Hepatocyte (in vitro differentiated cells): ENCODE data around the gene ABHD17A. TPM values are rescaled to one million over a fixed set of nuclear protein-coding genes. Genes with fewer than 3 reads are reported as not detected.

Experiments used
- DNase-seq: peaks from one replicate; pipeline ENCODE4 v3.0.0-alpha.2; 2016; ENCODE audit warnings: low spot score
- H2AFZ ChIP-seq: fragments of 200-600 bp; sonication (generic); 2 replicates; pipeline ENCODE4 v1.6.0; 2016; ENCODE audit warnings: antibody characterized with exemption, mild to moderate bottlenecking
- H3K27ac ChIP-seq: fragments of 200-600 bp; sonication (generic); 2 replicates; pipeline ENCODE4 v1.5.1; 2016; ENCODE audit warnings: mild to moderate bottlenecking
- H3K27me3 ChIP-seq: fragments of 200-600 bp; sonication (generic); 2 replicates; pipeline ENCODE4 v1.6.1; 2016
- H3K36me3 ChIP-seq: fragments of 200-600 bp; sonication (generic); replicated peaks from 2 replicates; pipeline ENCODE4 v1.5.1; 2016; ENCODE audit warnings: low read depth; ENCODE audit not compliant: insufficient read depth
- H3K4me1 ChIP-seq: fragments of 200-600 bp; sonication (generic); 2 replicates; pipeline ENCODE4 v1.5.1; 2016; ENCODE audit warnings: mild to moderate bottlenecking, moderate library complexity; ENCODE audit not compliant: insufficient read depth
- H3K4me2 ChIP-seq: fragments of 200-600 bp; sonication (generic); 2 replicates; pipeline ENCODE4 v1.6.0; 2016
- H3K4me3 ChIP-seq: fragments of 200-600 bp; sonication (generic); 2 replicates; pipeline ENCODE4 v1.5.1; 2016; ENCODE audit warnings: mild to moderate bottlenecking
- H3K79me2 ChIP-seq: fragments of 200-600 bp; sonication (generic); 2 replicates; pipeline ENCODE4 v1.6.0; 2017; ENCODE audit warnings: mild to moderate bottlenecking
- H3K9me2 ChIP-seq: fragments of 200-600 bp; sonication (generic); replicated peaks from 2 replicates; pipeline ENCODE4 v1.6.0; 2017; ENCODE audit warnings: mild to moderate bottlenecking; ENCODE audit not compliant: insufficient read depth
- H3K9me3 ChIP-seq: fragments of 200-600 bp; sonication (generic); 2 replicates; pipeline ENCODE4 v1.5.1; 2016; ENCODE audit warnings: low read depth, mild to moderate bottlenecking
- H4K20me1 ChIP-seq: fragments of 200-600 bp; sonication (generic); 2 replicates; pipeline ENCODE4 v1.6.0; 2016; ENCODE audit warnings: mild to moderate bottlenecking; ENCODE audit not compliant: insufficient read depth, poor library complexity, severe bottlenecking
- EZH2 ChIP-seq: fragments of 200-600 bp; sonication (generic); IDR thresholded peaks from 2 replicates; pipeline ENCODE4 v1.6.1; 2016; ENCODE audit warnings: antibody characterized with exemption, mild to moderate bottlenecking, borderline replicate concordance
- EZH2phosphoT487 ChIP-seq: fragments of 200-600 bp; sonication (generic); IDR thresholded peaks from one replicate; pipeline ENCODE4 v1.6.1; 2018; ENCODE audit warnings: antibody characterized with exemption, mild to moderate bottlenecking, low read depth, moderate library complexity; ENCODE audit not compliant: unreplicated experiment, severe bottlenecking
- WGBS: methylation state at CpG from one replicate; pipeline ENCODE4 v1.1.6; 2016; ENCODE audit warnings: low lambda C conversion rate; ENCODE audit errors: missing lambda C conversion rate; 5-methylcytosine and 5-hydroxymethylcytosine counted together
- polyA plus RNA-seq: library from polyadenylated mRNA; unstranded; fragments of >200 nt; fragmentation: Nextera tagmentation; extraction: Ambion mirVana; gene quantifications from 2 replicates; pipeline ENCODE4 v1.2.1, GENCODE V29; 2016
- total RNA-seq: library from RNA; depleted of rRNA; stranded (reverse); fragments of >200 nt; gene quantifications from 2 replicates; pipeline ENCODE4 v1.2.3, GENCODE V29; 2014
- TF ChIP-seq, protein P1 (sequence below): fragments of 200-600 bp; sonication (generic); IDR thresholded peaks from 2 replicates; pipeline ENCODE4 v1.5.1; 2016; ENCODE audit warnings: antibody characterized with exemption, mild to moderate bottlenecking; ENCODE audit not compliant: poor library complexity

ABHD17A gene
- total and polyA plus RNA-seq, 2 experiments from 2014 or later = 62.5 to 102 TPM

GRCh38 chr19:1830568-1830967, 54.7 kb downstream of the ABHD17A start:
- no peaks in the 10 kb centered on the region for H3K9me3 ChIP-seq
- H4K20me1 ChIP-seq = peaks cover 25% of the 10 kb centered on the region
- H3K36me3 ChIP-seq = no peaks in the 10 kb centered on the region
- peaks cover 5% of the 10 kb centered on the region for H3K4me1 ChIP-seq
- H3K27ac ChIP-seq = no peak overlapping the region
- no peak overlapping the region for H3K4me2 ChIP-seq
- H2AFZ ChIP-seq = no peak overlapping the region
- 92% methylated on average over 15 of the region's 15 CpGs for WGBS
- H3K4me3 ChIP-seq = no peak overlapping the region
- H3K27me3 ChIP-seq = no peaks in the 10 kb centered on the region
- DNase-seq = no peak
- TF ChIP-seq, protein P1, sequence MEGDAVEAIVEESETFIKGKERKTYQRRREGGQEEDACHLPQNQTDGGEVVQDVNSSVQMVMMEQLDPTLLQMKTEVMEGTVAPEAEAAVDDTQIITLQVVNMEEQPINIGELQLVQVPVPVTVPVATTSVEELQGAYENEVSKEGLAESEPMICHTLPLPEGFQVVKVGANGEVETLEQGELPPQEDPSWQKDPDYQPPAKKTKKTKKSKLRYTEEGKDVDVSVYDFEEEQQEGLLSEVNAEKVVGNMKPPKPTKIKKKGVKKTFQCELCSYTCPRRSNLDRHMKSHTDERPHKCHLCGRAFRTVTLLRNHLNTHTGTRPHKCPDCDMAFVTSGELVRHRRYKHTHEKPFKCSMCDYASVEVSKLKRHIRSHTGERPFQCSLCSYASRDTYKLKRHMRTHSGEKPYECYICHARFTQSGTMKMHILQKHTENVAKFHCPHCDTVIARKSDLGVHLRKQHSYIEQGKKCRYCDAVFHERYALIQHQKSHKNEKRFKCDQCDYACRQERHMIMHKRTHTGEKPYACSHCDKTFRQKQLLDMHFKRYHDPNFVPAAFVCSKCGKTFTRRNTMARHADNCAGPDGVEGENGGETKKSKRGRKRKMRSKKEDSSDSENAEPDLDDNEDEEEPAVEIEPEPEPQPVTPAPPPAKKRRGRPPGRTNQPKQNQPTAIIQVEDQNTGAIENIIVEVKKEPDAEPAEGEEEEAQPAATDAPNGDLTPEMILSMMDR = no peak
- no peak for TF ChIP-seq EZH2phosphoT487
- no peak for TF ChIP-seq EZH2
- no peaks in the 10 kb centered on the region for H3K9me2 ChIP-seq
- H3K79me2 ChIP-seq = peaks cover 41% of the 10 kb centered on the region

- Histone ChIP-seq H3K27me3 (no peaks in the 10 kb centered on the region), H4K20me1 (peaks cover 22% of the 10 kb centered on the region), H3K4me2 (no peak overlapping the region), H3K4me1 (peaks cover 5% of the 10 kb centered on the region), H2AFZ (no peak overlapping the region), H3K9me3 (no peaks in the 10 kb centered on the region), H3K27ac (no peak overlapping the region), H3K79me2 (peaks cover 39% of the 10 kb centered on the region), H3K4me3 (no peak overlapping the region), H3K9me2 (no peaks in the 10 kb centered on the region), H3K36me3 (no peaks in the 10 kb centered on the region)
- TF ChIP-seq, protein P1 = no peak
- no peak for TF ChIP-seq EZH2phosphoT487
- TF ChIP-seq EZH2 = no peak
- DNase-seq = no peak
- WGBS = 74% methylated on average over 11 of the region's 11 CpGs
Measured at GRCh38 chr19:1829958-1830357, 55.3 kb downstream of the ABHD17A start.

DNA sequence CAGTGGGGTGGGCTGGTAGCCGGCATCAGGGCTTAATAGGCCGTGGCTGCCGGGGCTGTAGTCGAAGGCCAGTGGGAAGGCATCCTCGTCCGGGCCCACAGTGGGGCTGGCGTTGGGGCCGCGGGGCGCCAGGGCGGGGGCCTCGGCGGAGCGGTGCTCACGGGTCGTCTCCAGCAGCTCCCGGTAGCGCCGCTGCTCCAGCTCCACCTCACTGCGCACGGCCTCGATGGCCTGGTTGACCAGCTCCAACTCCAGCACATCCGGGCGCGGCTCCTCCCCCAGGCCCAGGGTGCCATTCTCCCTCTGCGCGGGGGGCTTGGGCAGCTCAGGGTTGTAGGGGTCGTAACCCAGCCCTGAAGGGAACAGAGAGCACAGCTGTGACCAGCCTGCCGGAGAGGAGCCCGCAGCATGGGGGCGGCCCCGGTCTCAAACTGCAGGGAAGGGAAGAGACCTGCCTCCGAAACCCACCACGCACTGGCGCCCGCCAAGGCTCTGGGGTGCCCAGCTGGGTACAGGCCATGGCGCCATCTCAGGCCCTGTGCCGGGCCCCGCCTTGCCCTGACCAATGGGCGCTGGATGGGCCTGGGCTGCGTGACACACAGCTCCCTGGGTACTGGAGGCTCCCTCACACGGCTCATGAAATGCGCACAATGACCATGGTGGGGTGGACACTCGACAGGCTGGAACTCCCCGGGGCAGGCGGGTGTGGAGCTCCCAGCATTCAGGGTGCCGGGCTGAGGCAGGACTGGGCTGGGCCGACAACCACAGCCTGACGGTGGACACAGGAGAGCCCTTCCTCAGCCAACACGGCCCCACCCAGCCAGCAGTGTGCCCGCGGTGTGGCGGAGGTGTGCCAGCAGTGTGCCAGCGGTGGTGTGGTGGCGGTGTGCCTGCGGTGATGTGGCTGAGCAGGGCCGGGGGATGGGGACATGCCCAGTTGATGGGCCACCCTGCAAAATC, 56.7 kb downstream of the ABHD17A start:
- no peak for DNase-seq
- no peak overlapping the region for H3K4me2 ChIP-seq
- peaks cover 15% of the 10 kb centered on the region for H4K20me1 ChIP-seq
- no peaks in the 10 kb centered on the region for H3K9me3 ChIP-seq
- H3K36me3 ChIP-seq = no peaks in the 10 kb centered on the region
- H3K4me1 ChIP-seq = peaks cover 5% of the 10 kb centered on the region
- TF ChIP-seq EZH2phosphoT487 (no peak), EZH2 (no peak)
- TF ChIP-seq, protein P1 = no peak
- 99% methylated on average over 45 of the region's 57 CpGs for WGBS
- H3K9me2 ChIP-seq = no peaks in the 10 kb centered on the region
- H3K4me3 ChIP-seq = no peak overlapping the region
- no peaks in the 10 kb centered on the region for H3K27me3 ChIP-seq
- H3K27ac ChIP-seq = no peak overlapping the region
- H2AFZ ChIP-seq = no peak overlapping the region
- peaks cover 34% of the 10 kb centered on the region for H3K79me2 ChIP-seq
